Keratinocyte (primary cell): ENCODE measurements around the gene ARMCX2.

ENCODE experiments used
- CTCF ChIP-seq, 3 experiments: IDR thresholded peaks in 1 of 3; conservative IDR thresholded peaks in 1 of 3; optimal IDR thresholded peaks in 1 of 3; 2 replicates in 2 of 3; 3 replicates in 1 of 3; pipeline versions ENCODE3 to v1.5.1; 2011; ENCODE audit warnings: low read length in 3 of 3, mild to moderate bottlenecking in 3 of 3, moderate library complexity in 2 of 3, control low read depth in 1 of 3, inconsistent platforms in 1 of 3; ENCODE audit not compliant: insufficient read depth in 2 of 3; ENCODE audit errors: extremely low read depth in 1 of 3
- EZH2 ChIP-seq: IDR thresholded peaks from one replicate; pipeline ENCODE4 v1.6.1; 2012; ENCODE audit warnings: inconsistent platforms, mild to moderate bottlenecking, low read length, moderate library complexity

- TF ChIP-seq CTCF (optimal IDR thresholded peaks at IDR 0.05 in 1 of 3, IDR thresholded peaks at IDR 0.05 in 1 of 3, conservative IDR thresholded peaks at IDR 0.05 in 1 of 3; ENCODE audit: extremely low read depth in 1 of 3, insufficient read depth in 2 of 3, low read length in 3 of 3) (no peak), EZH2 (no peak)
Measured at GRCh38 chrX:101656817-101657216, 2.8 kb downstream of the ARMCX2 start.
